ENCODE data around the gene HRAS.

The HRAS gene

GRCh38 chr11:515131-515530, 20.2 kb downstream of the HRAS start:
- no peak for TF ChIP-seq CTCF (IDR thresholded peaks at IDR 0.05; ENCODE audit: insufficient read depth, low read length, missing control alignments)
- ChIA-PET CTCF (interaction anchor here (1.8 kb wide), 1 partner anchor 66 kb away, joined by 5 read pairs; no protein-coding TSS in a partner anchor), POLR2A (no interaction called here)
- no peak overlapping the region for H3K4me3 ChIP-seq (ENCODE audit: low read depth, low read length)
- no peak for DNase-seq (ENCODE audit: low read depth, low spot score)

- H3K4me3 ChIP-seq (ENCODE audit: low read depth, low read length), result no peak overlapping the region
- DNase-seq (ENCODE audit: low read depth, low spot score), result no peak
- no peak for TF ChIP-seq CTCF (IDR thresholded peaks at IDR 0.05; ENCODE audit: insufficient read depth, low read length, missing control alignments)
- ChIA-PET CTCF (no interaction called here), POLR2A (no interaction called here)
Measured at GRCh38 chr11:514606-515005, 20.8 kb downstream of the HRAS start.

GRCh38 chr11:512761-513595, 22.4 kb downstream of the HRAS start:
- TF ChIP-seq CTCF (IDR thresholded peaks at IDR 0.05; ENCODE audit: insufficient read depth, low read length, missing control alignments), result no peak

GRCh38 chr11:508956-509355, 26.4 kb downstream of the HRAS start:
- ChIA-PET POLR2A (no interaction called here), CTCF (interaction anchor here (1.4 to 4.4 kb wide), 3 partner anchors 10 to 61 kb away, joined by 3 to 57 read pairs (median 11); no protein-coding TSS in a partner anchor)

More at GRCh38 chr11:512761-513595, 22.4 kb downstream of the HRAS start:
- ChIA-PET POLR2A (no interaction called here), CTCF (no interaction called here)
- DNase-seq (ENCODE audit: low read depth, low spot score), result no peak
- no peak overlapping the region for H3K4me3 ChIP-seq (ENCODE audit: low read depth, low read length)

GRCh38 chr11:507727-508515, 27.5 kb downstream of the HRAS start:
- no peak for DNase-seq (ENCODE audit: low read depth, low spot score)
- no peak for TF ChIP-seq CTCF (IDR thresholded peaks at IDR 0.05; ENCODE audit: insufficient read depth, low read length, missing control alignments)
- ChIA-PET POLR2A (no interaction called here), CTCF (interaction anchor here (3.5 to 4.4 kb wide), 2 partner anchors 11 to 60 kb away, joined by 11 to 57 read pairs; no protein-coding TSS in a partner anchor)
- peak overlapping the region; percentile 97 for H3K4me3 ChIP-seq (ENCODE audit: low read depth, low read length)

More at GRCh38 chr11:508956-509355, 26.4 kb downstream of the HRAS start:
- no peak overlapping the region for H3K4me3 ChIP-seq (ENCODE audit: low read depth, low read length)
- no peak for DNase-seq (ENCODE audit: low read depth, low spot score)
- TF ChIP-seq CTCF (IDR thresholded peaks at IDR 0.05; ENCODE audit: insufficient read depth, low read length, missing control alignments), result no peak

All from AG04449 (cell line).